HCT116 (cell line): ENCODE measurements around the gene DPH3.

Experiments used
- CEBPB ChIP-seq: IDR thresholded peaks from 2 replicates; pipeline ENCODE4 v1.6.1; 2012; ENCODE audit warnings: low read depth
- CTCF ChIP-seq, 3 experiments: fragments of 200-600 bp in 1 of 3; sonication (generic) in 1 of 3; IDR thresholded peaks in 2 of 3; conservative IDR thresholded peaks in 1 of 3; 2 replicates each; pipeline ENCODE4 v1.5.1; 2012 to 2017; ENCODE audit warnings: low read depth in 2 of 3, low read length in 2 of 3, antibody characterized with exemption in 1 of 3, borderline replicate concordance in 1 of 3, control low read depth in 1 of 3, mild to moderate bottlenecking in 1 of 3, mixed read lengths in 1 of 3, mixed run types in 1 of 3, moderate library complexity in 1 of 3; ENCODE audit not compliant: insufficient read depth in 1 of 3
- EZH2 ChIP-seq: fragments of 200-600 bp; sonication (generic); IDR thresholded peaks from 2 replicates; pipeline ENCODE4 v1.6.1; 2017; ENCODE audit warnings: antibody characterized with exemption, mixed run types
- EZH2phosphoT487 ChIP-seq: fragments of 200-600 bp; IDR thresholded peaks from 2 replicates; pipeline ENCODE4 v1.6.1; 2018; ENCODE audit warnings: antibody characterized with exemption, borderline replicate concordance
- JUND ChIP-seq: IDR thresholded peaks from 2 replicates; pipeline ENCODE4 v1.6.1; 2012
- POLR2A ChIP-seq: IDR thresholded peaks from 2 replicates; pipeline ENCODE4 v1.7.0; 2011; ENCODE audit warnings: borderline replicate concordance; ENCODE audit not compliant: insufficient read depth, insufficient read length; ENCODE audit errors: extremely low read depth
- POLR2AphosphoS5 ChIP-seq: IDR thresholded peaks from 2 replicates; pipeline ENCODE4 v1.6.1; 2011; ENCODE audit warnings: mild to moderate bottlenecking, low read depth, low read length, moderate library complexity
- RAD21 ChIP-seq: IDR thresholded peaks from 2 replicates; pipeline ENCODE4 v1.6.1; 2012; ENCODE audit warnings: low read depth, mild to moderate bottlenecking
- SP1 ChIP-seq: IDR thresholded peaks from 2 replicates; pipeline ENCODE4 v1.6.1; 2012; ENCODE audit warnings: low read depth
- SRF ChIP-seq: IDR thresholded peaks from 2 replicates; pipeline ENCODE4 v1.6.1; 2012; ENCODE audit warnings: low read depth
- ZFX ChIP-seq: fragments of 450-650 bp; IDR thresholded peaks from 2 replicates; pipeline ENCODE4 v1.6.1; 2017
- TF ChIP-seq, protein P1 (sequence below): IDR thresholded peaks from 2 replicates; pipeline ENCODE4 v1.6.1; 2012
- TF ChIP-seq, protein P2 (sequence below): IDR thresholded peaks from 2 replicates; pipeline ENCODE4 v1.6.1; 2011; ENCODE audit warnings: mild to moderate bottlenecking, low read length, moderate library complexity; ENCODE audit not compliant: insufficient replicate concordance; ENCODE audit errors: extremely low read depth

DNA sequence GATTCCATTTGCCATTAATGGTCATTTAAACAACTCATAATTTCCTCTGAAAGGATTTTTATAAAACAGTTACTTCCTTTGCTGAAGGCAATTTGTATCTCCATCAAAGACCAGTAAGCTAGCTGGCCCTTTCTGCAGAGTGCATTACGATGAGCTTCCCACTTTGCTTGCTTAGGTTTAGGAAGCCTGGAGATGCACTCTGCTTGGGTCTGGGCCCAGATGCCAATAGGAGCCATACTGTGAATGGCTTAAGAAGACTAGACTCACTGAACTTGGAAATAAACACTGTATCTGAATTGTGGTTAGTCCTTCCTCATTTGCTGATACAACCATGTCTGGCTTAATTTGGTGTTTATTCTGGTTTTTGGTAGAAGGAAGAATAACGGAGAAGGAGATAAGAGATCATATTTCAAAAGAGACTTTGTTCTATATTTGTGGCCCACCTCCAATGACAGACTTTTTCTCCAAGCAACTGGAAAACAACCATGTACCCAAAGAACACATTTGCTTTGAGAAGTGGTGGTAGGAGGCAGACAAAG is 38.4 kb upstream of the DPH3 start:
- no peak for TF ChIP-seq POLR2AphosphoS5
- no peak for TF ChIP-seq CTCF (IDR thresholded peaks at IDR 0.05 in 2 of 3, conservative IDR thresholded peaks at IDR 0.05 in 1 of 3; ENCODE audit: borderline replicate concordance in 1 of 3, insufficient read depth in 1 of 3, low read depth in 2 of 3, low read length in 2 of 3)
- TF ChIP-seq, protein P1, sequence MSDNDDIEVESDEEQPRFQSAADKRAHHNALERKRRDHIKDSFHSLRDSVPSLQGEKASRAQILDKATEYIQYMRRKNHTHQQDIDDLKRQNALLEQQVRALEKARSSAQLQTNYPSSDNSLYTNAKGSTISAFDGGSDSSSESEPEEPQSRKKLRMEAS = no peak
- TF ChIP-seq POLR2A = no peak
- no peak for TF ChIP-seq JUND
- TF ChIP-seq SP1 = no peak
- TF ChIP-seq RAD21 = no peak
- TF ChIP-seq EZH2phosphoT487 = no peak
- TF ChIP-seq SRF = no peak
- TF ChIP-seq ZFX = no peak
- no peak for TF ChIP-seq EZH2
- no peak for TF ChIP-seq CEBPB
- TF ChIP-seq, protein P2, sequence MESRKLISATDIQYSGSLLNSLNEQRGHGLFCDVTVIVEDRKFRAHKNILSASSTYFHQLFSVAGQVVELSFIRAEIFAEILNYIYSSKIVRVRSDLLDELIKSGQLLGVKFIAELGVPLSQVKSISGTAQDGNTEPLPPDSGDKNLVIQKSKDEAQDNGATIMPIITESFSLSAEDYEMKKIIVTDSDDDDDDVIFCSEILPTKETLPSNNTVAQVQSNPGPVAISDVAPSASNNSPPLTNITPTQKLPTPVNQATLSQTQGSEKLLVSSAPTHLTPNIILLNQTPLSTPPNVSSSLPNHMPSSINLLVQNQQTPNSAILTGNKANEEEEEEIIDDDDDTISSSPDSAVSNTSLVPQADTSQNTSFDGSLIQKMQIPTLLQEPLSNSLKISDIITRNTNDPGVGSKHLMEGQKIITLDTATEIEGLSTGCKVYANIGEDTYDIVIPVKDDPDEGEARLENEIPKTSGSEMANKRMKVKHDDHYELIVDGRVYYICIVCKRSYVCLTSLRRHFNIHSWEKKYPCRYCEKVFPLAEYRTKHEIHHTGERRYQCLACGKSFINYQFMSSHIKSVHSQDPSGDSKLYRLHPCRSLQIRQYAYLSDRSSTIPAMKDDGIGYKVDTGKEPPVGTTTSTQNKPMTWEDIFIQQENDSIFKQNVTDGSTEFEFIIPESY = no peak
